Nephron (organoid): Measurements from ENCODE around the gene PLAU.

Experiments
- H3K27ac Mint-ChIP-seq, 3 experiments: 2 replicates each; pipeline ENCODE4 v1.8.0; 2020; ENCODE audit warnings: mixed read lengths in 3 of 3, mild to moderate bottlenecking in 2 of 3, moderate library complexity in 1 of 3
- H3K27me3 Mint-ChIP-seq: 2 replicates; pipeline ENCODE4 v1.8.0; 2021; ENCODE audit warnings: low read depth, mild to moderate bottlenecking, moderate library complexity, mixed read lengths
- H3K36me3 Mint-ChIP-seq: 2 replicates; pipeline ENCODE4 v1.8.0; 2020; ENCODE audit warnings: low read depth, mixed read lengths
- H3K4me1 Mint-ChIP-seq: 2 replicates; pipeline ENCODE4 v1.8.0; 2020; ENCODE audit warnings: mixed read lengths
- H3K4me3 Mint-ChIP-seq, 3 experiments: 2 replicates each; pipeline ENCODE4 v1.8.0; 2020; ENCODE audit warnings: mild to moderate bottlenecking in 3 of 3, mixed read lengths in 3 of 3, moderate library complexity in 2 of 3
- H3K9me3 Mint-ChIP-seq: 2 replicates; pipeline ENCODE4 v1.8.0; 2020; ENCODE audit warnings: mixed read lengths
- CTCF ChIP-seq, 3 experiments: fragments of 200-600 bp; sonication (generic); IDR thresholded peaks; one replicate each; pipeline ENCODE4 v1.5.0; 2021; ENCODE audit warnings: antibody characterized with exemption in 3 of 3; ENCODE audit not compliant: unreplicated experiment in 3 of 3

The PLAU gene

GRCh38 chr10:73871295-73872189, 39.4 kb upstream of the PLAU start:
- Mint-ChIP-seq H3K4me3 (peak overlapping the region; percentile 84 to 90 (median 89)), H3K36me3 (peaks cover 21% of the 10 kb centered on the region), H3K27ac (no peak overlapping the region), H3K27me3 (peaks cover 4% of the 10 kb centered on the region), H3K9me3 (no peaks in the 10 kb centered on the region), H3K4me1 (peaks cover 30% of the 10 kb centered on the region)
- no peak for TF ChIP-seq CTCF (IDR thresholded peaks at IDR 0.05; ENCODE audit: unreplicated experiment in 3 of 3)

- Mint-ChIP-seq H3K27me3 (peaks cover 6% of the 10 kb centered on the region), H3K27ac (no peak overlapping the region), H3K4me3 (peak overlapping the region; percentile 84 to 90 (median 89)), H3K4me1 (peaks cover 22% of the 10 kb centered on the region), H3K9me3 (no peaks in the 10 kb centered on the region), H3K36me3 (peaks cover 16% of the 10 kb centered on the region)
- no peak for TF ChIP-seq CTCF (IDR thresholded peaks at IDR 0.05; ENCODE audit: unreplicated experiment in 3 of 3)
These were observed 38.7 kb upstream of the PLAU start for GRCh38 chr10:73872190-73872710.

- Mint-ChIP-seq H3K9me3 (no peaks in the 10 kb centered on the region), H3K27ac (peak overlapping the region in 1 of 3 experiments; percentile 62), H3K27me3 (peaks cover 10% of the 10 kb centered on the region), H3K4me1 (peaks cover 19% of the 10 kb centered on the region), H3K36me3 (peaks cover 16% of the 10 kb centered on the region), H3K4me3 (peak overlapping the region; percentile 84 to 90 (median 89))
- TF ChIP-seq CTCF (IDR thresholded peaks at IDR 0.05; ENCODE audit: unreplicated experiment in 3 of 3) = no peak
These were observed 37.6 kb upstream of the PLAU start for GRCh38 chr10:73873142-73873837.

- Mint-ChIP-seq H3K9me3 (no peaks in the 10 kb centered on the region), H3K27ac (no peak overlapping the region), H3K27me3 (peaks cover 11% of the 10 kb centered on the region), H3K4me1 (peaks cover 19% of the 10 kb centered on the region), H3K36me3 (peaks cover 16% of the 10 kb centered on the region), H3K4me3 (peak overlapping the region in 1 of 3 experiments; percentile 45)
- TF ChIP-seq CTCF (IDR thresholded peaks at IDR 0.05; ENCODE audit: unreplicated experiment in 3 of 3) = no peak
These were observed 37.1 kb upstream of the PLAU start for GRCh38 chr10:73873838-73874215.

GRCh38 chr10:73874267-73875138, 36.4 kb upstream of the PLAU start, which contains the start of gene CAMK2G:
TSS of gene CAMK2G (minus strand) at chr10:73874555. CDS start at chr10:73874461, 94 bp downstream.
- H3K4me1 Mint-ChIP-seq = peaks cover 21% of the 10 kb centered on the region

More at GRCh38 chr10:73874267-73875138, 36.4 kb upstream of the PLAU start, which contains the start of gene CAMK2G:
- Mint-ChIP-seq H3K27ac (no peak within 1 kb of the TSS), H3K4me3 (peak within 1 kb of the TSS; percentile 84 to 90 (median 89)), H3K27me3 (peaks cover 17% of the 10 kb centered on the region), H3K9me3 (no peaks in the 10 kb centered on the region), H3K36me3 (peaks cover 16% of the 10 kb centered on the region)
- no peak for TF ChIP-seq CTCF (IDR thresholded peaks at IDR 0.05; ENCODE audit: unreplicated experiment in 3 of 3)
